NT2/D1 (cell line): Measurements from ENCODE around the gene PDHB.

Experiments
- YY1 ChIP-seq: IDR thresholded peaks from 2 replicates; pipeline ENCODE4 v1.6.1; 2011; ENCODE audit not compliant: insufficient read length, insufficient read depth
- ZNF274 ChIP-seq: IDR thresholded peaks from 2 replicates; pipeline ENCODE4 v1.6.1; 2011; ENCODE audit warnings: mild to moderate bottlenecking, low read depth, low read length

GRCh38 chr3:58464866-58465265 is 31.2 kb upstream of the PDHB start:
- TF ChIP-seq YY1 (no peak), ZNF274 (no peak)
